Activated T-cell treated with anti-CD3 and anti-CD28 coated beads, Interleukin-2, amount 50 U/mL, for 24 hours (primary cell): Measurements from ENCODE around the gene CPXM2.

Source experiments
- DNase-seq: peaks from one replicate; pipeline ENCODE4 v3.0.0-alpha.2; 2020
- H3K27ac Mint-ChIP-seq: 2 replicates; pipeline ENCODE4 v1.8.0; 2020; ENCODE audit warnings: mild to moderate bottlenecking, mixed read lengths
- H3K27me3 Mint-ChIP-seq: 2 replicates; pipeline ENCODE4 v1.8.0; 2020; ENCODE audit warnings: mixed read lengths
- H3K36me3 Mint-ChIP-seq: 2 replicates; pipeline ENCODE4 v1.8.0; 2020; ENCODE audit warnings: low read depth, mixed read lengths
- H3K4me1 Mint-ChIP-seq: 2 replicates; pipeline ENCODE4 v1.8.0; 2020; ENCODE audit warnings: low read depth, mixed read lengths
- H3K4me3 Mint-ChIP-seq: 2 replicates; pipeline ENCODE4 v1.8.0; 2020; ENCODE audit warnings: mild to moderate bottlenecking, moderate library complexity, mixed read lengths
- H3K9me3 Mint-ChIP-seq: 2 replicates; pipeline ENCODE4 v1.8.0; 2020; ENCODE audit warnings: mixed read lengths

Gene CPXM2

GRCh38 chr10:123795846-123796590 is 95.6 kb downstream of the CPXM2 start:
- no peaks in the 10 kb centered on the region for H3K36me3 Mint-ChIP-seq
- H3K4me3 Mint-ChIP-seq = no peak overlapping the region
- DNase-seq = no peak
- H3K4me1 Mint-ChIP-seq = peaks cover 2% of the 10 kb centered on the region
- no peaks in the 10 kb centered on the region for H3K9me3 Mint-ChIP-seq
- H3K27ac Mint-ChIP-seq = no peak overlapping the region
- H3K27me3 Mint-ChIP-seq = peaks cover 11% of the 10 kb centered on the region

GRCh38 chr10:123795196-123795780 is 96.3 kb downstream of the CPXM2 start:
- Mint-ChIP-seq H3K27ac (no peak overlapping the region), H3K36me3 (no peaks in the 10 kb centered on the region), H3K27me3 (peaks cover 13% of the 10 kb centered on the region), H3K4me1 (peaks cover 2% of the 10 kb centered on the region), H3K4me3 (no peak overlapping the region), H3K9me3 (peaks cover 5% of the 10 kb centered on the region)
- DNase-seq = no peak

GRCh38 chr10:123792248-123792978 is 99.2 kb downstream of the CPXM2 start:
- Mint-ChIP-seq H3K27me3 (peaks cover 15% of the 10 kb centered on the region), H3K9me3 (peaks cover 6% of the 10 kb centered on the region), H3K4me3 (no peak overlapping the region), H3K27ac (no peak overlapping the region), H3K36me3 (no peaks in the 10 kb centered on the region), H3K4me1 (no peaks in the 10 kb centered on the region)
- no peak for DNase-seq

GRCh38 chr10:123790132-123790885 is 101.3 kb downstream of the CPXM2 start:
- Mint-ChIP-seq H3K4me3 (no peak overlapping the region), H3K27ac (no peak overlapping the region), H3K36me3 (no peaks in the 10 kb centered on the region), H3K9me3 (peaks cover 6% of the 10 kb centered on the region), H3K27me3 (peaks cover 30% of the 10 kb centered on the region), H3K4me1 (no peaks in the 10 kb centered on the region)
- no peak for DNase-seq

GRCh38 chr10:123788981-123789380 is 102.6 kb downstream of the CPXM2 start:
- Mint-ChIP-seq H3K9me3 (peaks cover 6% of the 10 kb centered on the region), H3K4me3 (no peak overlapping the region)
- no peak for DNase-seq

GRCh38 chr10:123787566-123787965 is 104.0 kb downstream of the CPXM2 start:
- H3K4me1 Mint-ChIP-seq = no peaks in the 10 kb centered on the region
- peaks cover 40% of the 10 kb centered on the region for H3K27me3 Mint-ChIP-seq
- H3K36me3 Mint-ChIP-seq = no peaks in the 10 kb centered on the region
- H3K9me3 Mint-ChIP-seq = peaks cover 6% of the 10 kb centered on the region
- DNase-seq = no peak
- H3K27ac Mint-ChIP-seq = no peak overlapping the region
- H3K4me3 Mint-ChIP-seq = no peak overlapping the region

More at GRCh38 chr10:123788981-123789380, 102.6 kb downstream of the CPXM2 start:
- Mint-ChIP-seq H3K27me3 (peaks cover 35% of the 10 kb centered on the region), H3K27ac (no peak overlapping the region), H3K36me3 (no peaks in the 10 kb centered on the region), H3K4me1 (no peaks in the 10 kb centered on the region)

GRCh38 chr10:123786896-123787295 is 104.7 kb downstream of the CPXM2 start:
- H3K9me3 Mint-ChIP-seq = peaks cover 6% of the 10 kb centered on the region
- H3K4me3 Mint-ChIP-seq = no peak overlapping the region
- H3K27ac Mint-ChIP-seq = no peak overlapping the region
- H3K27me3 Mint-ChIP-seq = peaks cover 45% of the 10 kb centered on the region
- DNase-seq = no peak
- H3K36me3 Mint-ChIP-seq = no peaks in the 10 kb centered on the region
- no peaks in the 10 kb centered on the region for H3K4me1 Mint-ChIP-seq

GRCh38 chr10:123786306-123786705 is 105.3 kb downstream of the CPXM2 start:
- peaks cover 44% of the 10 kb centered on the region for H3K27me3 Mint-ChIP-seq
- DNase-seq = no peak
- peaks cover 6% of the 10 kb centered on the region for H3K9me3 Mint-ChIP-seq
- no peak overlapping the region for H3K4me3 Mint-ChIP-seq
- no peaks in the 10 kb centered on the region for H3K36me3 Mint-ChIP-seq
- no peak overlapping the region for H3K27ac Mint-ChIP-seq
- no peaks in the 10 kb centered on the region for H3K4me1 Mint-ChIP-seq

- DNase-seq = no peak
- no peaks in the 10 kb centered on the region for H3K4me1 Mint-ChIP-seq
- no peak overlapping the region for H3K4me3 Mint-ChIP-seq
- no peaks in the 10 kb centered on the region for H3K36me3 Mint-ChIP-seq
- no peaks in the 10 kb centered on the region for H3K9me3 Mint-ChIP-seq
- H3K27ac Mint-ChIP-seq = no peak overlapping the region
- H3K27me3 Mint-ChIP-seq = peaks cover 49% of the 10 kb centered on the region
Measured at GRCh38 chr10:123784646-123785045, 107.0 kb downstream of the CPXM2 start.

GRCh38 chr10:123784216-123784615 is 107.4 kb downstream of the CPXM2 start:
- H3K27ac Mint-ChIP-seq = no peak overlapping the region
- peaks cover 54% of the 10 kb centered on the region for H3K27me3 Mint-ChIP-seq
- no peaks in the 10 kb centered on the region for H3K36me3 Mint-ChIP-seq
- H3K9me3 Mint-ChIP-seq = no peaks in the 10 kb centered on the region
- H3K4me1 Mint-ChIP-seq = no peaks in the 10 kb centered on the region
- DNase-seq = no peak
- no peak overlapping the region for H3K4me3 Mint-ChIP-seq

GRCh38 chr10:123783296-123783695 is 108.3 kb downstream of the CPXM2 start:
- Mint-ChIP-seq H3K4me3 (no peak overlapping the region), H3K27ac (no peak overlapping the region)
- DNase-seq = no peak

GRCh38 chr10:123782549-123782948 is 109.1 kb downstream of the CPXM2 start:
- Mint-ChIP-seq H3K9me3 (no peaks in the 10 kb centered on the region), H3K27ac (no peak overlapping the region), H3K27me3 (peaks cover 64% of the 10 kb centered on the region), H3K36me3 (no peaks in the 10 kb centered on the region), H3K4me1 (no peaks in the 10 kb centered on the region), H3K4me3 (no peak overlapping the region)
- no peak for DNase-seq

More at GRCh38 chr10:123783296-123783695, 108.3 kb downstream of the CPXM2 start:
- H3K9me3 Mint-ChIP-seq = no peaks in the 10 kb centered on the region
- H3K27me3 Mint-ChIP-seq = peaks cover 59% of the 10 kb centered on the region
- H3K4me1 Mint-ChIP-seq = no peaks in the 10 kb centered on the region
- no peaks in the 10 kb centered on the region for H3K36me3 Mint-ChIP-seq

GRCh38 chr10:123781956-123782500 is 109.6 kb downstream of the CPXM2 start:
- no peak for DNase-seq
- H3K27ac Mint-ChIP-seq = no peak overlapping the region
- no peaks in the 10 kb centered on the region for H3K9me3 Mint-ChIP-seq
- H3K4me3 Mint-ChIP-seq = no peak overlapping the region
- no peaks in the 10 kb centered on the region for H3K4me1 Mint-ChIP-seq
- no peaks in the 10 kb centered on the region for H3K36me3 Mint-ChIP-seq
- H3K27me3 Mint-ChIP-seq = peaks cover 64% of the 10 kb centered on the region

GRCh38 chr10:123781324-123781900 is 110.2 kb downstream of the CPXM2 start:
- H3K4me1 Mint-ChIP-seq = no peaks in the 10 kb centered on the region
- no peak overlapping the region for H3K4me3 Mint-ChIP-seq
- H3K9me3 Mint-ChIP-seq = no peaks in the 10 kb centered on the region
- no peak overlapping the region for H3K27ac Mint-ChIP-seq
- no peaks in the 10 kb centered on the region for H3K36me3 Mint-ChIP-seq
- no peak for DNase-seq
- H3K27me3 Mint-ChIP-seq = peaks cover 63% of the 10 kb centered on the region
